HG03565 (cell line): ENCODE results near the gene ARHGEF19.
"Not testable (repeated sequence)": the region's sequence is repeated elsewhere in the genome, so short reads cannot be mapped to it uniquely, and the experiment has no call there.

Experiments
- ATAC-seq: cut with Tn5 transposase; IDR thresholded peaks from one replicate; pipeline ENCODE4 v1.9.1; 2021; ENCODE audit warnings: mild to moderate bottlenecking, moderate library complexity; ENCODE audit not compliant: unreplicated experiment

The ARHGEF19 gene

GRCh38 chr1:16212251-16212961 lies at the start of gene ARHGEF19:
ARHGEF19 (minus strand) TSS chr1:16212652; CDS start chr1:16209054, 3,598 bp downstream.
- ATAC-seq: no peak

- no peak for ATAC-seq
Observed at GRCh38 chr1:16262067-16262466, 49.6 kb upstream of the ARHGEF19 start.

GRCh38 chr1:16260814-16261213 lies 48.4 kb upstream of the ARHGEF19 start:
- no peak for ATAC-seq

- ATAC-seq: no peak
Observed at GRCh38 chr1:16258591-16259135, 46.2 kb upstream of the ARHGEF19 start.

- no peak for ATAC-seq
Observed at GRCh38 chr1:16257968-16258367, 45.5 kb upstream of the ARHGEF19 start.

GRCh38 chr1:16257556-16257955 lies 45.1 kb upstream of the ARHGEF19 start:
- ATAC-seq: not testable (repeated sequence)

GRCh38 chr1:16256478-16256877 lies 44.0 kb upstream of the ARHGEF19 start:
- ATAC-seq: no peak

GRCh38 chr1:16254263-16254928 lies 41.9 kb upstream of the ARHGEF19 start:
- no peak for ATAC-seq

GRCh38 chr1:16253332-16253922 lies 41.0 kb upstream of the ARHGEF19 start:
- no peak for ATAC-seq

- no peak for ATAC-seq
Observed at GRCh38 chr1:16252912-16253311, 40.5 kb upstream of the ARHGEF19 start.

GRCh38 chr1:16251381-16251780 lies 38.9 kb upstream of the ARHGEF19 start:
- no peak for ATAC-seq

- no peak for ATAC-seq
Observed at GRCh38 chr1:16250524-16251251, 38.2 kb upstream of the ARHGEF19 start.

GRCh38 chr1:16249596-16250241 lies 37.3 kb upstream of the ARHGEF19 start:
- ATAC-seq: no peak

- no peak for ATAC-seq
Observed at GRCh38 chr1:16248603-16249516, 36.4 kb upstream of the ARHGEF19 start.

- ATAC-seq: no peak
Observed at GRCh38 chr1:16248007-16248436, 35.6 kb upstream of the ARHGEF19 start.

- no peak for ATAC-seq
Observed at GRCh38 chr1:16247441-16247840, 35.0 kb upstream of the ARHGEF19 start.

GRCh38 chr1:16246961-16247360 lies 34.5 kb upstream of the ARHGEF19 start:
- no peak for ATAC-seq

- not testable (repeated sequence) for ATAC-seq
Observed at GRCh38 chr1:16246239-16246638, 33.8 kb upstream of the ARHGEF19 start.

- no peak for ATAC-seq
Observed at GRCh38 chr1:16245476-16246196, 33.2 kb upstream of the ARHGEF19 start.
